Neutrophil (primary cell): ENCODE measurements around the gene TREM2.

Experiments used
- H3K27ac ChIP-seq: fragments of 200-600 bp; sonication (generic); 2 replicates; pipeline ENCODE4 v1.5.1; 2016; ENCODE audit warnings: mild to moderate bottlenecking, moderate library complexity
- H3K27me3 ChIP-seq: fragments of 200-600 bp; sonication (generic); 2 replicates; pipeline ENCODE4 v1.6.0; 2016; ENCODE audit warnings: mild to moderate bottlenecking
- H3K36me3 ChIP-seq: fragments of 200-600 bp; sonication (generic); 2 replicates; pipeline ENCODE4 v1.5.1; 2017
- H3K4me1 ChIP-seq, 2 experiments: fragments of 200-600 bp in 1 of 2; sonication (generic) in 1 of 2; 1 replicate in 1 of 2; 2 replicates in 1 of 2; pipeline versions ENCODE4 v1.5.1 to v1.6.1; 2013 to 2016; ENCODE audit warnings: low read depth in 1 of 2, low read length in 1 of 2, mild to moderate bottlenecking in 1 of 2, moderate library complexity in 1 of 2; ENCODE audit not compliant: control insufficient read depth in 1 of 2, insufficient read depth in 1 of 2
- H3K4me3 ChIP-seq, 2 experiments: fragments of 200-600 bp in 1 of 2; sonication (generic) in 1 of 2; 1 replicate in 1 of 2; 2 replicates in 1 of 2; pipeline ENCODE4 v1.5.1; 2013 to 2016; ENCODE audit warnings: low read depth in 1 of 2, low read length in 1 of 2, mild to moderate bottlenecking in 1 of 2, moderate library complexity in 1 of 2
- H3K9me3 ChIP-seq: fragments of 200-600 bp; sonication (generic); 2 replicates; pipeline ENCODE4 v1.5.1; 2016
- CTCF ChIP-seq: fragments of 200-600 bp; sonication (generic); IDR thresholded peaks from 2 replicates; pipeline ENCODE4 v1.5.1; 2016; ENCODE audit warnings: antibody characterized with exemption

Gene TREM2

GRCh38 chr6:41171908-41172307 is 9.0 kb upstream of the TREM2 start:
- Histone ChIP-seq H3K36me3 (no peaks in the 10 kb centered on the region), H3K4me3 (no peak overlapping the region), H3K9me3 (no peaks in the 10 kb centered on the region), H3K27me3 (peaks cover 39% of the 10 kb centered on the region), H3K4me1 (no peaks in the 10 kb centered on the region), H3K27ac (no peak overlapping the region)
- TF ChIP-seq CTCF = no peak

- Histone ChIP-seq H3K9me3 (no peaks in the 10 kb centered on the region), H3K36me3 (no peaks in the 10 kb centered on the region), H3K27ac (no peak overlapping the region), H3K4me3 (no peak overlapping the region), H3K4me1 (no peaks in the 10 kb centered on the region), H3K27me3 (peaks cover 27% of the 10 kb centered on the region)
- no peak for TF ChIP-seq CTCF
Measured at GRCh38 chr6:41170547-41171160, 7.7 kb upstream of the TREM2 start.

- no peaks in the 10 kb centered on the region for H3K36me3 ChIP-seq
- no peak for TF ChIP-seq CTCF
- H3K4me3 ChIP-seq = no peak overlapping the region
- no peak overlapping the region for H3K27ac ChIP-seq
- H3K4me1 ChIP-seq = no peaks in the 10 kb centered on the region
- peaks cover 8% of the 10 kb centered on the region for H3K27me3 ChIP-seq
- H3K9me3 ChIP-seq = no peaks in the 10 kb centered on the region
Measured at GRCh38 chr6:41167173-41167963, 4.5 kb upstream of the TREM2 start.

GRCh38 chr6:41164551-41165120 is 1.7 kb upstream of the TREM2 start:
- H3K4me3 ChIP-seq = no peak overlapping the region
- no peaks in the 10 kb centered on the region for H3K27me3 ChIP-seq
- no peaks in the 10 kb centered on the region for H3K36me3 ChIP-seq
- no peak for TF ChIP-seq CTCF
- H3K9me3 ChIP-seq = no peaks in the 10 kb centered on the region
- no peak overlapping the region for H3K27ac ChIP-seq
- H3K4me1 ChIP-seq = peaks cover 4 to 8% of the 10 kb centered on the region in 2 experiments

GRCh38 chr6:41163419-41163717 is 452 bp upstream of the TREM2 start:
- Histone ChIP-seq H3K4me1 (peaks cover 4 to 8% of the 10 kb centered on the region in 2 experiments), H3K27me3 (no peaks in the 10 kb centered on the region), H3K36me3 (no peaks in the 10 kb centered on the region), H3K27ac (no peak overlapping the region), H3K9me3 (no peaks in the 10 kb centered on the region), H3K4me3 (no peak overlapping the region)
- TF ChIP-seq CTCF = no peak
